SK-N-SH (cell line): Measurements from ENCODE around the gene SLF2.

Experiments
- CTCF ChIP-seq: fragments of 200-600 bp; sonication (generic); IDR thresholded peaks from 2 replicates; pipeline ENCODE4 v1.6.1; 2017; ENCODE audit warnings: antibody characterized with exemption, mild to moderate bottlenecking, moderate library complexity
- EP300 ChIP-seq, 2 experiments: IDR thresholded peaks; 2 replicates each; pipeline versions ENCODE4 v1.4.0 to v1.6.1; 2012; ENCODE audit warnings: borderline replicate concordance in 1 of 2, low read depth in 1 of 2, low read length in 1 of 2
- EZH2phosphoT487 ChIP-seq: fragments of 200-600 bp; sonication (generic); IDR thresholded peaks from 2 replicates; pipeline ENCODE4 v1.6.1; 2017; ENCODE audit warnings: low read depth, mixed run types, mild to moderate bottlenecking, antibody characterized with exemption, moderate library complexity, borderline replicate concordance
- JUND ChIP-seq: IDR thresholded peaks from 2 replicates; pipeline ENCODE4 v1.4.0; 2012
- MEF2A ChIP-seq: IDR thresholded peaks from 2 replicates; pipeline ENCODE4 v1.4.0; 2012; ENCODE audit warnings: low read depth, borderline replicate concordance
- NRF1 ChIP-seq: IDR thresholded peaks from 2 replicates; pipeline ENCODE4 v1.6.1; 2012; ENCODE audit warnings: low read depth, mild to moderate bottlenecking, low read length
- POLR2AphosphoS5 ChIP-seq: IDR thresholded peaks from 2 replicates; pipeline ENCODE4 v1.6.1; 2012; ENCODE audit warnings: low read depth, low read length
- REST ChIP-seq: IDR thresholded peaks from 2 replicates; pipeline ENCODE4 v1.6.1; 2012; ENCODE audit warnings: mild to moderate bottlenecking, low read depth, low read length, moderate library complexity

DNA sequence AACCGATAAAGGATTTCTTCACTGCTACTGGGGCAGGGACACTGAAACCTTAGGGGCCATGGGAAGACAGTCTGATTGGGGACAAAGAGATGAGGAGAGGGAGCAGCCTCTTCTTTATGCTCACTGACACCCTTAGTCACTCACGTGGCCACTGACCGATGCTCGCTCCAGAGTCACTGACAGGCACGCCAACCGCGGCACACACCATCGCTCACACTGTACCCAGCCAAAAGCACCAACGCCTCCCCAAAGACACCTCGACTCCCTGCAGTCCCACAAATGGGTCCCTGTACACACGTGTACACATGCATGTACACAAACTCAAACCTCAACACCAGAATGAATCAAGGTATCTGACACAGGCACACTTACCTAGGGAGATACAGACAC is 35.3 kb upstream of the SLF2 start:
- TF ChIP-seq CTCF, result no peak
- TF ChIP-seq POLR2AphosphoS5, result no peak
- TF ChIP-seq EP300 (IDR thresholded peaks at IDR 0.05; ENCODE audit: borderline replicate concordance in 1 of 2, low read depth in 1 of 2, low read length in 1 of 2), result no peak
- no peak for TF ChIP-seq REST
- no peak for TF ChIP-seq NRF1
- TF ChIP-seq JUND, result no peak
- TF ChIP-seq MEF2A, result no peak
- TF ChIP-seq EZH2phosphoT487, result no peak
